Measurements from ENCODE around the gene RASAL1. TPM values are rescaled to one million over a fixed set of nuclear protein-coding genes. Genes with fewer than 3 reads are reported as not detected.

RASAL1 gene
- total and polyA plus RNA-seq, 8 donors, result 3.0 to 62.0 (median 23.8) TPM

DNA sequence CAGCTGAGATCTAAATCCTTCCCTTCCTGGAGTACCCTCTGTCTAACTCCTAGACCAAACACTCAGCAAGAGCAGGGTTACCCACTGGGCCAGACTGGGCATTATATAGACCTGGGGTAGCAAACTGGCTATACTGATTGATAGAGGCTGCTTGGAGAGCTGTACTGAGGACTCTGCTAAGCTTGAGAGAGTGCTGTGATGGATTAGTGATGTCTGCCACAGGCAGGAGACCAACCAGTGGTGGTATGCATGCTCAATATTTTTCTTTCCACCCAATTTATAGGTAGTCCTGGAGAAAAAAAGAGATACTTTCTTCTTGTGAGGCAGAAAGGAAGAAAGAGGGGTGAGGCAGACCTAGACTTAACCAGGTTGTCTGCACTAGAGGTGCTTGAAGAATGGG is 45.7 kb downstream of the RASAL1 start:
- no peak for TF ChIP-seq EP300 (IDR thresholded peaks at IDR 0.05)
- TF ChIP-seq POLR2AphosphoS5 (IDR thresholded peaks at IDR 0.05), result no peak
- no peak for TF ChIP-seq POLR2A (IDR thresholded peaks at IDR 0.05)
- TF ChIP-seq CTCF (IDR thresholded peaks at IDR 0.05), result no peak
- Histone ChIP-seq H3K4me1 (peaks cover 0 to 21% (median 9%) of the 10 kb centered on the region in 4 donors), H3K27me3 (peaks cover 0 to 78% (median 0%) of the 10 kb centered on the region in 3 donors), H3K27ac (no peak overlapping the region), H3K36me3 (no peaks in the 10 kb centered on the region), H3K4me3 (no peak overlapping the region), H3K9me3 (no peaks in the 10 kb centered on the region)
- intact Hi-C loops (cut with DNase I; ENCODE audit: low total_unique reads), result no loop called here
- DNase-seq, result no peak

DNA sequence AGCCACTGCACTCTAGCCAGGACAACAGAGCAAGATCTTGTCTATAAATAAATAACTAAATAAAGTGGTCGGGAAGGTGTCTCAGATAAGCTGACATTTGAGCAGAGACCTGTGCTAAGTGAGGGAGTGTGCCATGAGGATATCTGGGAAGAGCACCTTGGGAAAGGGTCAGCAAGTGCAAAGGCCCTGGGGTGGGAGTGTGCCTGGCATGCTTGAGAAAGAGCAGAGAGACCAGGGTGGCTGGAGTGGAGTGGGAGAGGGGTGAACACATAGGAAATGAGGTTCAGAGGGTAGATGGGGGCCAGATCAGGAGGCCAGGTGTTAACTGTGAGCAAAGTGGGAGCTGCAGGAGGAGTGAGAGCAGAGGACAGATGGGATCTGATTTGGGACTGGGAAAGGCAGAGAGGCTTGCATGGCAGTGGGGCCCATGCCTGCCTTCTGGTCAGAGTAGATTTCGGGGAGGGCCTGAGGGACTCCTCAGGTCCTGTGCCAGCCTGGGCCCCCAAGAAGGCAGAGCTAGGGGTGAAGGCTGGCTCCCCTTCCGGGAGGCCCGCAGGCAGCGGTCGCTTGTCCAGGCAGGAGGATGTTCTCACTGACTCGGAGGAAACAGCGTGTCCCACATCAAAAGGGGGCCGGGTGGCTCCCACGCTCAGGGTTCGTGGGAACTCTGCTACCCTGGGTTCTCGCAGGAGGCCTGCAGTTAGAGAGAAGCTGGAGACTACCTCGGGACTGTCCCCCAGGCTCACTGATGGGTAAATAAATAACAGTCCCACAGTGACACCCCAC is 46.4 kb downstream of the RASAL1 start:
- no peak overlapping the region for H3K27ac ChIP-seq
- no peak overlapping the region for H3K4me3 ChIP-seq
- intact Hi-C loops (cut with DNase I; ENCODE audit: low total_unique reads), result no loop called here
- peaks cover 0 to 21% (median 9%) of the 10 kb centered on the region in 4 donors for H3K4me1 ChIP-seq
- 70 to 87% (median 79%) methylated on average over 10 to 13 of the region's 13 CpGs for WGBS, 5 donors
- no peaks in the 10 kb centered on the region for H3K36me3 ChIP-seq
- no peaks in the 10 kb centered on the region for H3K9me3 ChIP-seq
- TF ChIP-seq POLR2A (IDR thresholded peaks at IDR 0.05) (no peak), POLR2AphosphoS5 (IDR thresholded peaks at IDR 0.05) (no peak), EP300 (IDR thresholded peaks at IDR 0.05) (no peak), CTCF (IDR thresholded peaks at IDR 0.05) (no peak)
- no peak for DNase-seq
- H3K27me3 ChIP-seq, result peaks cover 0 to 78% (median 0%) of the 10 kb centered on the region in 3 donors

GRCh38 chr12:113088037-113088436 is 47.5 kb downstream of the RASAL1 start:
- Histone ChIP-seq H3K27me3 (peaks cover 0 to 69% (median 0%) of the 10 kb centered on the region in 3 donors), H3K36me3 (no peaks in the 10 kb centered on the region), H3K9me3 (no peaks in the 10 kb centered on the region), H3K4me1 (peaks cover 0 to 17% (median 5%) of the 10 kb centered on the region in 4 donors), H3K27ac (no peak overlapping the region), H3K4me3 (no peak overlapping the region)
- WGBS, 5 donors, result 68 to 97% (median 90%) methylated on average over 2 to 3 of the region's 3 CpGs
- no peak for TF ChIP-seq POLR2AphosphoS5 (IDR thresholded peaks at IDR 0.05)
- TF ChIP-seq CTCF (IDR thresholded peaks at IDR 0.05), result no peak
- no peak for TF ChIP-seq EP300 (IDR thresholded peaks at IDR 0.05)
- no peak for TF ChIP-seq POLR2A (IDR thresholded peaks at IDR 0.05)
- no peak for DNase-seq
- intact Hi-C loops (cut with DNase I; ENCODE audit: low total_unique reads), result no loop called here

DNA sequence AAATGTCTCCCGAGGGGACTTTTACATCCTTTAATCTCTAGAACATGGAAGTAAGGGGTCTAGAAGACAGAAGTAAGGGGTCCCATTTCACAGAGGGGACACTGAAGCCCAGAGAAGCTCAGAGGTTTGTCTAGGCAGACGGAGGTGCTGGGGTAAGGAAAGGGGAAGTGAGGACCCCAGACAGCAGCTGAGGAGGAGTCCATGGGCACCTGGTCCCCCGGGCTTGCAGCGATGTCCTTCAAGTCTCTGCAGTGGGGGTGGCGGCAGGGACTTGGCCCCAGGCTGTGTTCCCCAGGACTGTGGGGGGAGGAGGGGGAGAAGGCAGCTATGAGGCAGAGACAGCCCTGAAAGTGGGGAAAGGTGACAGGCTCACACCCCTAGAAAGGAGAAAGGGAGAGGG is 48.4 kb downstream of the RASAL1 start:
- intact Hi-C loops (cut with DNase I; ENCODE audit: low total_unique reads), result no loop called here
- peaks cover 0 to 12% (median 0%) of the 10 kb centered on the region in 4 donors for H3K4me1 ChIP-seq
- DNase-seq, result no peak

More for the DNA sequence above, 48.4 kb downstream of the RASAL1 start:
- Histone ChIP-seq H3K36me3 (no peaks in the 10 kb centered on the region), H3K27me3 (peaks cover 0 to 65% (median 0%) of the 10 kb centered on the region in 3 donors), H3K4me3 (no peak overlapping the region), H3K27ac (no peak overlapping the region), H3K9me3 (no peaks in the 10 kb centered on the region)
- TF ChIP-seq POLR2AphosphoS5 (IDR thresholded peaks at IDR 0.05) (no peak), EP300 (IDR thresholded peaks at IDR 0.05) (no peak), POLR2A (IDR thresholded peaks at IDR 0.05) (no peak), CTCF (IDR thresholded peaks at IDR 0.05) (no peak)
- 50 to 68% (median 61%) methylated on average over 5 of the region's 5 CpGs for WGBS, 5 donors

Measured in stomach (tissue), 9 donors.